Mesothelial cell of epicardium (in vitro differentiated cells): ENCODE results near the gene MYZAP. TPM values are rescaled to one million over a fixed set of nuclear protein-coding genes. Genes with fewer than 3 reads are reported as not detected.

Experiments
- DNase-seq, 2 experiments: peaks; one replicate each; pipeline ENCODE4 v3.0.0; 2021; ENCODE audit warnings: low spot score in 2 of 2; ENCODE audit not compliant: unreplicated experiment in 2 of 2
- H3K27ac Mint-ChIP-seq: 2 replicates; pipeline ENCODE4 v1.8.0; 2021; ENCODE audit warnings: mixed read lengths
- H3K27me3 Mint-ChIP-seq: 2 replicates; pipeline ENCODE4 v1.8.0; 2021; ENCODE audit warnings: low read depth, mixed read lengths
- H3K36me3 Mint-ChIP-seq: 2 replicates; pipeline ENCODE4 v1.8.0; 2021; ENCODE audit warnings: mixed read lengths
- H3K4me1 Mint-ChIP-seq: 2 replicates; pipeline ENCODE4 v1.8.0; 2021; ENCODE audit warnings: mixed read lengths
- H3K4me3 Mint-ChIP-seq: 2 replicates; pipeline ENCODE4 v1.8.0; 2021; ENCODE audit warnings: mild to moderate bottlenecking, moderate library complexity, mixed read lengths
- H3K9me3 Mint-ChIP-seq: 2 replicates; pipeline ENCODE4 v1.8.0; 2021; ENCODE audit warnings: mixed read lengths
- CTCF ChIP-seq: fragments of 200-600 bp; sonication (generic); IDR thresholded peaks from one replicate; pipeline ENCODE4 v1.5.0; 2021; ENCODE audit warnings: antibody characterized with exemption; ENCODE audit not compliant: unreplicated experiment
- total RNA-seq: library from RNA; stranded (reverse); gene quantifications from 3 replicates; pipeline ENCODE4 v1.2.1, GENCODE V29; 2021

The MYZAP gene
- total RNA-seq, 1 donor from 2014 or later = 3.3 TPM

GRCh38 chr15:57625703-57626448, 34.2 kb downstream of the MYZAP start:
- peaks cover 5% of the 10 kb centered on the region for H3K36me3 Mint-ChIP-seq
- no peak for TF ChIP-seq CTCF
- no peak overlapping the region for H3K4me3 Mint-ChIP-seq
- H3K9me3 Mint-ChIP-seq = no peaks in the 10 kb centered on the region
- H3K4me1 Mint-ChIP-seq = no peaks in the 10 kb centered on the region
- no peaks in the 10 kb centered on the region for H3K27me3 Mint-ChIP-seq
- DNase-seq = no peak
- H3K27ac Mint-ChIP-seq = no peak overlapping the region

GRCh38 chr15:57626713-57627440, 35.2 kb downstream of the MYZAP start:
- no peaks in the 10 kb centered on the region for H3K9me3 Mint-ChIP-seq

GRCh38 chr15:57631386-57632110, 39.8 kb downstream of the MYZAP start:
- Mint-ChIP-seq H3K4me3 (no peak overlapping the region), H3K9me3 (no peaks in the 10 kb centered on the region), H3K27ac (no peak overlapping the region), H3K27me3 (no peaks in the 10 kb centered on the region), H3K4me1 (no peaks in the 10 kb centered on the region), H3K36me3 (no peaks in the 10 kb centered on the region)
- TF ChIP-seq CTCF = no peak
- no peak for DNase-seq

More at GRCh38 chr15:57626713-57627440, 35.2 kb downstream of the MYZAP start:
- Mint-ChIP-seq H3K36me3 (peaks cover 3% of the 10 kb centered on the region), H3K27ac (no peak overlapping the region), H3K4me1 (no peaks in the 10 kb centered on the region), H3K27me3 (no peaks in the 10 kb centered on the region), H3K4me3 (no peak overlapping the region)
- no peak for DNase-seq
- TF ChIP-seq CTCF = no peak

GRCh38 chr15:57634290-57634689, 42.6 kb downstream of the MYZAP start:
- Mint-ChIP-seq H3K4me1 (no peaks in the 10 kb centered on the region), H3K4me3 (no peak overlapping the region), H3K27ac (no peak overlapping the region)

More at GRCh38 chr15:57634290-57634689, 42.6 kb downstream of the MYZAP start:
- H3K27me3 Mint-ChIP-seq = no peaks in the 10 kb centered on the region
- no peaks in the 10 kb centered on the region for H3K36me3 Mint-ChIP-seq
- DNase-seq = no peak
- no peaks in the 10 kb centered on the region for H3K9me3 Mint-ChIP-seq
- TF ChIP-seq CTCF = no peak
